Glomerular endothelial cell (primary cell): ENCODE data around the gene RAF1. TPM values are rescaled to one million over a fixed set of nuclear protein-coding genes. Genes with fewer than 3 reads are reported as not detected.

Experiments
- DNase-seq: peaks from one replicate; pipeline ENCODE4 v3.0.0-alpha.2; 2011; ENCODE audit warnings: low read depth, low spot score; ENCODE audit errors: extremely low read depth
- total RNA-seq: library from RNA; depleted of rRNA; stranded (reverse); fragments of >200 nt; gene quantifications from 2 replicates; pipeline ENCODE4 v1.2.3, GENCODE V29; 2015

The RAF1 gene
- total RNA-seq, 1 donor from 2014 or later, result 72.3 TPM

GRCh38 chr3:12601072-12601471 is 62.8 kb downstream of the RAF1 start:
- DNase-seq, result no peak

- no peak for DNase-seq
Measured at GRCh38 chr3:12598890-12599289, 65.0 kb downstream of the RAF1 start.

- DNase-seq, result no peak
Measured at GRCh38 chr3:12593473-12593872, 70.4 kb downstream of the RAF1 start.

GRCh38 chr3:12591997-12592715 is 71.8 kb downstream of the RAF1 start:
- no peak for DNase-seq

GRCh38 chr3:12591456-12591855 is 72.5 kb downstream of the RAF1 start:
- DNase-seq, result no peak

GRCh38 chr3:12590096-12590495 is 73.8 kb downstream of the RAF1 start:
- DNase-seq, result no peak

GRCh38 chr3:12588039-12589009 is 75.6 kb downstream of the RAF1 start:
- no peak for DNase-seq

- DNase-seq, result no peak
Measured at GRCh38 chr3:12586403-12586802, 77.5 kb downstream of the RAF1 start.

GRCh38 chr3:12585970-12586369 is 77.9 kb downstream of the RAF1 start:
- DNase-seq, result no peak

GRCh38 chr3:12585181-12585580 is 78.7 kb downstream of the RAF1 start:
- no peak for DNase-seq

- DNase-seq, result no peak
Measured at GRCh38 chr3:12584083-12584482, 79.8 kb downstream of the RAF1 start.

- DNase-seq, result no peak
Measured at GRCh38 chr3:12583280-12583679, 80.6 kb downstream of the RAF1 start.

- no peak for DNase-seq
Measured at GRCh38 chr3:12582730-12583129, 81.2 kb downstream of the RAF1 start.

- no peak for DNase-seq
Measured at GRCh38 chr3:12579905-12580304, 84.0 kb downstream of the RAF1 start.

- DNase-seq, result no peak
Measured at GRCh38 chr3:12579456-12579855, 84.5 kb downstream of the RAF1 start.

- DNase-seq, result no peak
Measured at GRCh38 chr3:12578742-12579141, 85.2 kb downstream of the RAF1 start.

GRCh38 chr3:12577379-12577778 is 86.5 kb downstream of the RAF1 start:
- DNase-seq, result no peak

- no peak for DNase-seq
Measured at GRCh38 chr3:12574661-12575060, 89.3 kb downstream of the RAF1 start.

GRCh38 chr3:12574131-12574530 is 89.8 kb downstream of the RAF1 start:
- no peak for DNase-seq

- DNase-seq, result no peak
Measured at GRCh38 chr3:12571986-12572385, 91.9 kb downstream of the RAF1 start.

GRCh38 chr3:12569836-12570235 is 94.1 kb downstream of the RAF1 start:
- no peak for DNase-seq

GRCh38 chr3:12568747-12569146 is 95.2 kb downstream of the RAF1 start:
- DNase-seq, result no peak
